SK-N-SH treated with all-trans-retinoic acid at 6 μM for 48 hours (cell line): Measurements from ENCODE around the gene SEL1L3.

Source experiments
- BACH2 ChIP-seq: fragments of 250-450 bp; sonication (Bioruptor Pico); IDR thresholded peaks from 2 replicates; pipeline ENCODE4 v1.9.0; 2021; ENCODE audit warnings: mild to moderate bottlenecking, borderline replicate concordance
- TF ChIP-seq, protein P1 (sequence below): fragments of 250-450 bp; sonication (Bioruptor Pico); IDR thresholded peaks from 2 replicates; pipeline ENCODE4 v1.8.0; 2021; ENCODE audit warnings: low read depth, mild to moderate bottlenecking, moderate library complexity, borderline replicate concordance

DNA sequence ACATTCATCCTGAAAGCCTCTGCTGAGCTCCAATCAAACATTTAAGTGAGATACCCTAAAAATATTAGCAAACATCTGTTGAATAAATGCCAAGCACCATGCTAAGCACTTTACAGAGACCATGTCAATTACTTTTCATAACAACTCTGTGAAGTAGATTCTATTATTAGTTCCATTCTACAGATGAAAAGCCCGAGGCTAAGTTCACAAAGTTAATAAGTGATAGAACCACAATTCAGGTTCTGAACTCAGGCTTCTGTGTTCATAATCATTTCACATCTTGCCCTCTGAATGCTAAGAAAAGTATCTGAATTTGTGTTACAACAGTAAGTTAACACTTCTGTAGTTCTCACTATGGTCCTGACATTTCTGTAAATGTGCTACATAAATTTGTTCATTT lies 27.4 kb downstream of the SEL1L3 start:
- TF ChIP-seq, protein P1, sequence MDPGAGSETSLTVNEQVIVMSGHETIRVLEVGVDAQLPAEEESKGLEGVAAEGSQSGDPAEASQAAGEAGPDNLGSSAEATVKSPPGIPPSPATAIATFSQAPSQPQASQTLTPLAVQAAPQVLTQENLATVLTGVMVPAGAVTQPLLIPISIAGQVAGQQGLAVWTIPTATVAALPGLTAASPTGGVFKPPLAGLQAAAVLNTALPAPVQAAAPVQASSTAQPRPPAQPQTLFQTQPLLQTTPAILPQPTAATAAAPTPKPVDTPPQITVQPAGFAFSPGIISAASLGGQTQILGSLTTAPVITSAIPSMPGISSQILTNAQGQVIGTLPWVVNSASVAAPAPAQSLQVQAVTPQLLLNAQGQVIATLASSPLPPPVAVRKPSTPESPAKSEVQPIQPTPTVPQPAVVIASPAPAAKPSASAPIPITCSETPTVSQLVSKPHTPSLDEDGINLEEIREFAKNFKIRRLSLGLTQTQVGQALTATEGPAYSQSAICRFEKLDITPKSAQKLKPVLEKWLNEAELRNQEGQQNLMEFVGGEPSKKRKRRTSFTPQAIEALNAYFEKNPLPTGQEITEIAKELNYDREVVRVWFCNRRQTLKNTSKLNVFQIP (CRISPR knock-in tag) = no peak
- TF ChIP-seq BACH2 (CRISPR knock-in tag) = no peak
